GM12864 (cell line): ENCODE measurements around the gene NXPH4.

Experiments
- DNase-seq: peaks from one replicate; pipeline ENCODE4 v3.0.0-alpha.2; 2011; ENCODE audit warnings: low read depth
- H3K4me3 ChIP-seq: 2 replicates; pipeline ENCODE4 v1.5.1; 2011; ENCODE audit warnings: mild to moderate bottlenecking, low read depth, low read length, control low read depth
- TF ChIP-seq, protein P1 (sequence below): IDR thresholded peaks from 2 replicates; pipeline ENCODE4 v1.5.1; 2011; ENCODE audit warnings: low read depth, mild to moderate bottlenecking, moderate library complexity, low read length, control low read depth, inconsistent platforms; ENCODE audit errors: missing control alignments

The NXPH4 gene

DNA sequence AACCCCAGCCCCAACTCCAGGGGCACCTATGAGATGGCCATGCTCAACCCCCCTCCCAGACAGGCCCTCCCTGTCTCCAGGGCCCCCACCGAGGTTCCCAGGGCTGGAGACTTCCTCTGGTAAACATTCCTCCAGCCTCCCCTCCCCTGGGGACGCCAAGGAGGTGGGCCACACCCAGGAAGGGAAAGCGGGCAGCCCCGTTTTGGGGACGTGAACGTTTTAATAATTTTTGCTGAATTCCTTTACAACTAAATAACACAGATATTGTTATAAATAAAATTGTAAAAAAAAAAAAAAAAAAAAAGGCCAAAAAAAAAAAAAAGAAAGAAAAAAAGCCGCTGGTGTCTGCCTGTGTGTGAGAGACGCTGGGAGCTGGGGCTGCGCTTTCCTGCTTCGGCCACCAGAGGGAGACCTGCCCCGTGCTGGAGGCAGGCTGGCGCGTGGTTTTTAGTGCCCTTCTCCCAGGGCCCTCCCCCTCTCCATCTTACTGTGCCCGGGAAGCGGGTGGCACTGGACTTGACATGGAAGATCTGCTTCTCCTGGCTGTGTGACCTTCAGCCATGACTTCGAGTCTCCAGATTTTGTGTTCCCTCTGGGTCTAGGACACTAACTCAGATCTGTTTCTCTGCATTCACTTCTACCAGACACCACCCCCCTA, 3.4 kb upstream of the NXPH4 start:
- TF ChIP-seq, protein P1, sequence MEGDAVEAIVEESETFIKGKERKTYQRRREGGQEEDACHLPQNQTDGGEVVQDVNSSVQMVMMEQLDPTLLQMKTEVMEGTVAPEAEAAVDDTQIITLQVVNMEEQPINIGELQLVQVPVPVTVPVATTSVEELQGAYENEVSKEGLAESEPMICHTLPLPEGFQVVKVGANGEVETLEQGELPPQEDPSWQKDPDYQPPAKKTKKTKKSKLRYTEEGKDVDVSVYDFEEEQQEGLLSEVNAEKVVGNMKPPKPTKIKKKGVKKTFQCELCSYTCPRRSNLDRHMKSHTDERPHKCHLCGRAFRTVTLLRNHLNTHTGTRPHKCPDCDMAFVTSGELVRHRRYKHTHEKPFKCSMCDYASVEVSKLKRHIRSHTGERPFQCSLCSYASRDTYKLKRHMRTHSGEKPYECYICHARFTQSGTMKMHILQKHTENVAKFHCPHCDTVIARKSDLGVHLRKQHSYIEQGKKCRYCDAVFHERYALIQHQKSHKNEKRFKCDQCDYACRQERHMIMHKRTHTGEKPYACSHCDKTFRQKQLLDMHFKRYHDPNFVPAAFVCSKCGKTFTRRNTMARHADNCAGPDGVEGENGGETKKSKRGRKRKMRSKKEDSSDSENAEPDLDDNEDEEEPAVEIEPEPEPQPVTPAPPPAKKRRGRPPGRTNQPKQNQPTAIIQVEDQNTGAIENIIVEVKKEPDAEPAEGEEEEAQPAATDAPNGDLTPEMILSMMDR = peak; percentile 95
- no peak for DNase-seq
- H3K4me3 ChIP-seq = no peak overlapping the region

DNA sequence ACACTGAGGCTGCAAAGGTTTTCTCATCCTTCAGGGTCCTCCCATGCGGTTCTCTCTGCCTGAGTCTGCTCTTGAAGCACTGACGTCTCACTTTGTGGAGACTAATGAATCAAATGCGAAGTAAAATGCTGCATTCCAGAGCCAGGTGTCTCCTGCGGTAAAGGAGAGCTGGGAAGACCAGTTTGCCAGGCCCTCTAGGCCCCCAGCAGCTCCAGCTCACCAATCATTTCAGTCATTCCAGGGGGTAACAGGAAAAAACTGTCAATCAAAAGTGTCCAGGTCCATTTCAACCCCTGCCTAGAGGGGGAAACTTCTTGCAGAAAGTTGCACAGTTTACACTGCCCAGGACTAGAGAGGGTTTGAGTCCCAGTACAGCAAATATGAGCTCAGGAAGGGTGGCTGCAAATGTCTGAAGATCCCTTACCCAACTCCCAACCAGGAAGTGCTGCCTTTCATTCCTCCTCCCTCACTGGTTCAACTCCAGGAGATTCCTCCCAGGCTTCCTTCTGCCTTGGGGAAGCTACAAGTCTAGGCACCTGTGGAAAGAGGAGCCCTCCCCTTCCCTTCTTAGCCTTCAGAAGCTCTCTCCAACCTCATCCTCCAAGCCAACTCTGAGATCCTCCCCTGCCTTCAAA, 2.7 kb upstream of the NXPH4 start:
- no peak overlapping the region for H3K4me3 ChIP-seq
- DNase-seq = no peak
- TF ChIP-seq, protein P1 = no peak

DNA sequence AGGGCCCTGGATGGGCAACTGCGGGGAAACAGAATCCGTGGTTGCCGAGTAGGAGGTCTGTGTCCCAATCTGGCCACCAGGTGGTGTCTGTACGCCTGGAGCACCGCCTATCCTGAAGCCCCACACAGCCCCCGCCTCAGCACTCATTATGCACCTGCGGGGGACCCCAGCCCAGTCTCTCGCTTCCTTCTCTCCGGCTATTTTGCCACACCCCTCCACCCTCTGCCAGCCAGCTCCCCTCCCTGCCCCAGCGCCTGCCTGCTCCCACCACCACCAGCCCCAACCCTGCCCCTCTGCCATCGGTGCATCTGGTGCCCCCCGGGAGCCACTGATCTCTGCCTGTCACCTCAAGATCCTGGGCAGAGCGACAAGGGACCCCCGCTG, 2.2 kb upstream of the NXPH4 start:
- no peak for DNase-seq
- TF ChIP-seq, protein P1 = peak; percentile 82
- H3K4me3 ChIP-seq = no peak overlapping the region

DNA sequence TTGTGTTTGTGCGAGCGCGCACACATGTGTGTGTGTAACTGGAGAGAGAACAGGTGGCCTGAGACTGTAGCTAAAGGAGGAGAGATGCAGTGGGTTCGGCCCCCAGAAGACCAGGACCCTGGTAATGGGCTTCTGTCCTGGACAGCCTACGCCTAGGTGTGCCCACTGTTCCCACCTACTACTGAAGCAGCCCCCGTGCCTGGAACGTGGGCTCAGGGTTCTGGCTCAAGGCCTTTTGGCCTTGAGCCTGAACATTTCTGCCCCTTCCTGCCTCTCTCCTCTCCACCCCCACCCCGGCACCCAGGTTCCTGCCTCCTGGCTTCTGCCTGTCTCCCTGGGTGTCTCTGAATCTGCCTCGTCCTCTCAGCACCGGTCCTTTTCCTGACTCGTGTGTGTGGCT, 1.5 kb upstream of the NXPH4 start:
- H3K4me3 ChIP-seq = no peak overlapping the region

DNA sequence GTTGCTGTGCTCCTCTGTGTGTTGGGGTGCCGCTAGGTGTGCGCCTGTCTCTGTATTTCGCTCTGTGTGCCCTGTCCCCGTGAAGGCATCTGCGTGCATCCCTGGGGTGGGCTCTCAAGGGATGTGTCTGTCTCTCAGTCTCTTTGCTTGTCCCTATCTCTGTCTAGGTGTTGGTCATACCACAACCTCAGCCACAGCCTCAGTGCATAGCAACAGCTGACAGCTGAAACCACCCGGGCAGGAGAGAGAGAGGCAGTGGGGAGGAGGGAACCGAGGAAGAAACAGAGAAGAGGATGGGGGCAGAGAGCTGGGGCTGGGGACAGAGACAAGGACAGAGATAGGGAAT, 953 bp upstream of the NXPH4 start:
- H3K4me3 ChIP-seq = no peak overlapping the region
- DNase-seq = no peak
- TF ChIP-seq, protein P1 = no peak

More for the DNA sequence above, 1.5 kb upstream of the NXPH4 start:
- DNase-seq = no peak
- TF ChIP-seq, protein P1 = no peak

DNA sequence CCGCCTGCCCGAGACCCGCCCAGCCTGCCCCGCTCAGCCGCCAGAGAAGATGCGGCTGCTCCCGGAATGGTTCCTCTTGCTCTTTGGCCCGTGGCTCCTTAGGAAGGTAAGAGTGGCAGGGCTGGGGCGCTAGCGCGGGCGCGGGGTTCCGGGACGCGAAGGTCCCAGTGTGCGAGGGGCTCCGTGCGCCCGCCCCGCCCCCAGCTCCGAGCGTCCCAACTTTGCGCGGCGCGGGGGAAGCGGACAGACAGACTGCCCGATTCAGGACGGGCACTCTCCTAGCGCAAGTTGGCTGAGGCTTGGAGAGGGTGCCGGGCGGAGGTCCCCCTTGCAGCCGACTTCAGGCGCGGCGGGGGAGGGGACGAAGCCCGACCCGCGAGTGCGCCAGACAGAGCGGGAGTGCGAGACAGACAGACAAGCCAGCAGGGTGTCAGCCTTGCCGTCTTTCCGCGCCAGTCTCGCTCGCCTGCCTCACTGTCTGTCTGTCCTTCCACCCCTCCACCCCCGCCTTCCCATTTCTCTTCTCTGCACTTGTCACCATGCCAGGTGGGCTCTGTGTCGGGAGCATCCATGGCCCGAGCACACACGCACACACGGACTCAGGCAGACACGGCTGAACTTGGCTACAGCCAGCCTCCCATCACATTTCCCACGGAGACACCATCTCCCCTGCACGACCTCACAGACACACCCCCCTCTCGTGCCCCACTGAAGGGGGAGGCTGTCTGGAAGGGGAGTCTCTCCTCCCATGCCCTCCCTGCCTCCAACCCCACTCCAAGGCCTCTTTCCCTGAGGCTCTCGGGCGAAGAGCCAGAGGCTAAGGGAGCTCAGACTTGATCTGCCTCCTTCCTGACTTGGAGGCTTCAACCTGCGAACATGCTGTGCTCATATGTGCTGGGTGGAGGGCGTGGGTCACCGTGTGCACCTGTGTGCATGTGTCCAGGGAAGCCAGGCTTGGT, 606 bp downstream of the NXPH4 start:
- TF ChIP-seq, protein P1 = no peak
- DNase-seq = no peak
- peak overlapping the region; percentile 36 for H3K4me3 ChIP-seq
